Fibroblast of mammary gland (primary cell): Measurements from ENCODE around the gene LY6G6F.
A peak's percentile ranks its signal among the peaks of the same experiment; 100 is the strongest.

ENCODE experiments used
- DNase-seq: peaks from one replicate; pipeline ENCODE4 v3.0.0-alpha.2; 2010; ENCODE audit warnings: low read depth
- H3K4me3 ChIP-seq: 2 replicates; pipeline ENCODE4 v1.5.1; 2011; ENCODE audit warnings: low read depth, mild to moderate bottlenecking, low read length, moderate library complexity; ENCODE audit not compliant: control insufficient read depth
- TF ChIP-seq, protein P1 (sequence below): conservative IDR thresholded peaks from 2 replicates; pipeline ENCODE4 v1.5.1; 2011; ENCODE audit warnings: low read depth, low read length, inconsistent platforms; ENCODE audit not compliant: control insufficient read depth, insufficient read depth

Gene LY6G6F

DNA sequence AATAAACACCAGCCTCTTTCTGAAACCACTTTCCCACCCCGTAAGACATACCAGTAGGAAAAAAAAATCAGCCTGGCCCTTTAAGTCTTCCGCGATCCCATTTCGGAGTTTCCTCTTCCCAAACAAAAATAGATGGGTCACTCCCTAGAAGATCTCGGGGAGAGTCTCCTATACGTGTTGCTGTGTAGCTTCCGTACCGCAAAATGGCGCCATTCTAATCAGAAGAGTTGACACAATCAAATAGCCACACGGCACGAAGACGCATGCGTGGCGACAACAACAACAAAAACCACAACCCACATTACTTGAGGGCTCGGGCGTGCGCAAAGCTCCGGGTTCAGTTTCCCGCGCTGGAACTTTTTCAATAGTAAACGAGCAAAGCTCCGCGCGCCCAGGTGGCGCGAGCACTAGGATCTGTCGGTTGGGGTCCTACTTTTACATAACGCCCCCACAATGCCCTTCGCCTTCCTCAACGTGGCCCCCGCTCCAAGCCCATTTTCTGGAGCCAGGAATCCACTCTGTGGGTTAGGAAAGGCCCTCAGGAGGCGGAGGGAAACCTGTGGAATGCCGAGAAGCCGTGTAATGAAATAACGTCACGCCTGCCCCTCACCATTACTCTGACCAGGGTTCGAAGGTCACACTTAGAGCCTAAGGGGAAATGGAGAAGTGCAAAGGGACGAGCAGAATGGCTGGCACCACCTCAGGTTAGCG is 41.7 kb upstream of the LY6G6F start, which contains the start of gene GPANK1:
GPANK1 (minus strand) TSS at position 208 of the 711 bp plus-strand sequence. CDS start 519 bp downstream, outside the sequence.
- H3K4me3 ChIP-seq = peak within 1 kb of the TSS; percentile 93
- TF ChIP-seq, protein P1, sequence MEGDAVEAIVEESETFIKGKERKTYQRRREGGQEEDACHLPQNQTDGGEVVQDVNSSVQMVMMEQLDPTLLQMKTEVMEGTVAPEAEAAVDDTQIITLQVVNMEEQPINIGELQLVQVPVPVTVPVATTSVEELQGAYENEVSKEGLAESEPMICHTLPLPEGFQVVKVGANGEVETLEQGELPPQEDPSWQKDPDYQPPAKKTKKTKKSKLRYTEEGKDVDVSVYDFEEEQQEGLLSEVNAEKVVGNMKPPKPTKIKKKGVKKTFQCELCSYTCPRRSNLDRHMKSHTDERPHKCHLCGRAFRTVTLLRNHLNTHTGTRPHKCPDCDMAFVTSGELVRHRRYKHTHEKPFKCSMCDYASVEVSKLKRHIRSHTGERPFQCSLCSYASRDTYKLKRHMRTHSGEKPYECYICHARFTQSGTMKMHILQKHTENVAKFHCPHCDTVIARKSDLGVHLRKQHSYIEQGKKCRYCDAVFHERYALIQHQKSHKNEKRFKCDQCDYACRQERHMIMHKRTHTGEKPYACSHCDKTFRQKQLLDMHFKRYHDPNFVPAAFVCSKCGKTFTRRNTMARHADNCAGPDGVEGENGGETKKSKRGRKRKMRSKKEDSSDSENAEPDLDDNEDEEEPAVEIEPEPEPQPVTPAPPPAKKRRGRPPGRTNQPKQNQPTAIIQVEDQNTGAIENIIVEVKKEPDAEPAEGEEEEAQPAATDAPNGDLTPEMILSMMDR = no peak
- DNase-seq = peak; percentile 95

DNA sequence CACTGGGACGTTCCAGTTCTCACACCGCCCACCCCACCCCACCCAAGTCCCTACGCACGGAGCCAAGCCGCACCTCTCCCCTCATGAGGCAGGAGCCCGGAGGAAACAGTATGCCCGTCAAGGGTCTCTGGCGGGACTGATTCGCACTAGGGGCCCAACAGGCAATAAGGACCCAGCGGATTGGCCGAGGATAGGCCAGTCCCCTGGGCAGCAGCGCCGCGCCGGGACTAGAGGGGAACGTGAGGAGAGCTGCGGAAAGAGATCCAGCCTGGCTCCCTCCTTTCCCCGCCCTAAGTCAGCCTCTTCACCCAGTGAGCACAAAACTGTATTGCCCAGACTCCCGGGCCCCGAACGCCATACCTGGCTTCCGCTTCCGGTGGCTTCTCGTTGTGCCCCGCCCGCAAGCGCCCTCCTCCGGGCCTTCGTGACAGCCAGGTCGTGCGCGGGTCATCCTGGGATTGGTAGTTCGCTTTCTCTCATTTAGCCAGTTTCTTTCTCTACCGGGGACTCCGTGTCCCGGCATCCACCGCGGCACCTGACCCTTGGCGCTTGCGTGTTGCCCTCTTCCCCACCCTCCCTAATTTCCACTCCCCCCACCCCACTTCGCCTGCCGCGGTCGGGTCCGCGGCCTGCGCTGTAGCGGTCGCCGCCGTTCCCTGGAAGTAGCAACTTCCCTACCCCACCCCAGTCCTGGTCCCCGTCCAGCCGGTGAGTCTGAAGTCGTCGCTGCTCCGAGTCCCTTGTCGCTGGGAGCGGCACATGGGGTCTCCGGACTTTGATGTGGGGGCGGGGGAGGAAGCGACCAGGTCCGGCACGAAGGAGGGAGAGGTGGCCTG is 40.9 kb upstream of the LY6G6F start, which contains the start of gene CSNK2B:
CSNK2B (plus strand) TSS at position 580 of the 836 bp plus-strand sequence. CDS start 752 bp downstream, outside the sequence.
- TF ChIP-seq, protein P1 = no peak
- peak within 1 kb of the TSS; percentile 93 for H3K4me3 ChIP-seq
- DNase-seq = peak; percentile 95

DNA sequence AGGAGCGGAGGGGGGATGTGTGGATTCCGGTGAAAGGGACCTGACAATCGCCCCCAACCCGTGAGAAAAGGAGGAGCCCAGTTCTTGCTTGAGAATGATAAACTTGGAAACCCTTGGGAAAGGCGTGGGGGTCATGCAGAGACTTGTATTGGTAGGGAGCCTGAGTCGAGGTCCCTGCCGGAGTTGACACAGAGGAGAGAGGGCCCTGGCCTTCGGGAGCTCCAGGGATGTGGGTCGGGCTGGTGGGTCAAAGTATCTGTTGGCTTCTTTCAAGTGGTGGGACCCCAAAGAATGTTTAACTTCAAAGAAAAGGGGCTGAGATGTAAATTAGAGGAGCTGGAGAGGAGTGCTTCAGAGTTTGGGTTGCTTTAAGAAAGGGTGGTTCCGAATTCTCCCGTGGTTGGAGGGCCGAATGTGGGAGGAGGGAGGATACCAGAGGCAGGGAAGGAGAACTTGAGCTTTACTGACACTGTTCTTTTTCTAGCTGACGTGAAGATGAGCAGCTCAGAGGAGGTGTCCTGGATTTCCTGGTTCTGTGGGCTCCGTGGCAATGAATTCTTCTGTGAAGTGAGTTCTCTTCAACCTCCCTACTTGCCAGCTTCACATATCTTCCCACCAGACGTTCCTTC is 40.2 kb upstream of the LY6G6F start:
- TF ChIP-seq, protein P1 = no peak
- DNase-seq = no peak
- H3K4me3 ChIP-seq = peak overlapping the region; percentile 93

DNA sequence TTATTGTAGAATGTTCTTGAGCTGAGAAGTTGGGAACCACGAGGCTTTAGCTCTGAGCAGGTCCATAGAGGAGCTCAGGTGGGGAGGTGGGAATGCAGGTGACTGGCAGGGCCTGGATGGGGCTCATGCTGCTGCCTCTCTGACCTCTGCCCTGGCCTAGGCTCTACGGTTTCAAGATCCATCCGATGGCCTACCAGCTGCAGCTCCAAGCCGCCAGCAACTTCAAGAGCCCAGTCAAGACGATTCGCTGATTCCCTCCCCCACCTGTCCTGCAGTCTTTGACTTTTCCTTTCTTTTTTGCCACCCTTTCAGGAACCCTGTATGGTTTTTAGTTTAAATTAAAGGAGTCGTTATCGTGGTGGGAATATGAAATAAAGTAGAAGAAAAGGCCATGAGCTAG is 37.0 kb upstream of the LY6G6F start, which contains the start of gene LY6G5B:
LY6G5B (plus strand) TSS at position 301 of the 400 bp plus-strand sequence. CDS start 975 bp downstream, outside the sequence.
- H3K4me3 ChIP-seq = no peak within 1 kb of the TSS
- DNase-seq = no peak
- TF ChIP-seq, protein P1 = no peak

DNA sequence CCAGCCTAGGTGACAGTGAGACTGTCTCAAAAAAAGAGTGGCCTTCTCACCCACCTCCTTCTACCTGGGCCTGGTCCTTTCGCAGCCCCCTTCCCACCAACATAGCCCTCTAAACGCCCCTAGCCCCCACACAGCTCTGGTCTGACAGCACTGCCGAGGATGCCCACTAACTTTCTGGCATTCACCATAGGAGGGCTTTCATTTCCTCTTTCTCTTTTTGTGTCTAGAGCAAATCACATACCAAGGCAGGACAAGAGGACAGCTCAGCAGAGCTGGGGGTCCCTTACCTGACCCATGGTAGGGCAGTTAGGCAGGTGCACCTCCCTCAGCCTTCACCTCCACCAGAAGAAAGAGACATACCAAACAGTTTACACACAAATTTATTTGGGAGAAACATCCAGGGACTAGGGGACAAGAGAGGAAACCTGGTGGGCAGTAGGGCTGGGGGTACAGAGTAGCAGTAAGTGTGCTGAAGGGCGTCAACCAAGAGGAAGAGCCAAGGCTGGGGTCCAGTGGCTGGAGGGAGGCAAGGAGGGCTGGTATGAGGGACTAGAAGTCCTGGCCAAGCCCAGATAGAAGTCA is 30.3 kb upstream of the LY6G6F start:
- TF ChIP-seq, protein P1 = no peak
- DNase-seq = no peak
- no peak overlapping the region for H3K4me3 ChIP-seq

DNA sequence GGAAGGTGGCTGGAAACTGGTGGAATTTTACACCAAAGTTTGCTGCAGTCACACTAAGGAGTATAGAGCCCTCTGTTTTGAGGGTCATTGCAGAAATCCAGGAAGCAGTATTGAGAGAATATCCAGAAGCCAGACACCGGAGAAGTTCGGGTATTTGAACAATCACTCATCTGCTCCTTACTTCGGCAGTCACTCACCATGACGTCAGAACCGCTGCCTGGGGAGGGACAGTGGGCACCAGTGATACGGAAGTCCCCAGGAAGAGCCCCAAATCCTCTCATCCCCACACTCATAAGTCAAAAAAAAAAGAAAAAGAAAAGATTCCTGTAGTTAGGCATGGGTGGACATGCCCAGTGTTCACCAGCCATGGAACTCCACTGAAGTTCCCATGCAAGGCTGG is 29.8 kb upstream of the LY6G6F start:
- TF ChIP-seq, protein P1 = no peak

More for the DNA sequence above, 29.8 kb upstream of the LY6G6F start:
- no peak for DNase-seq
- no peak overlapping the region for H3K4me3 ChIP-seq
